Left forelimb (tissue), 1 donor: ENCODE results near the gene TRIM32.

ENCODE experiments used
- DNase-seq: peaks from one replicate; pipeline ENCODE4 v3.0.0-alpha.2; 2018; ENCODE audit warnings: low spot score

The TRIM32 gene

GRCh38 chr9:116705531-116705930 is 18.4 kb downstream of the TRIM32 start:
- no peak for DNase-seq

- no peak for DNase-seq
Observed at GRCh38 chr9:116706310-116707290, 19.5 kb downstream of the TRIM32 start.

- no peak for DNase-seq
Observed at GRCh38 chr9:116712781-116713180, 25.7 kb downstream of the TRIM32 start.

- no peak for DNase-seq
Observed at GRCh38 chr9:116713271-116713670, 26.2 kb downstream of the TRIM32 start.

GRCh38 chr9:116715751-116716150 is 28.6 kb downstream of the TRIM32 start:
- DNase-seq: no peak

GRCh38 chr9:116716438-116716837 is 29.3 kb downstream of the TRIM32 start:
- no peak for DNase-seq

- no peak for DNase-seq
Observed at GRCh38 chr9:116717150-116717549, 30.0 kb downstream of the TRIM32 start.

GRCh38 chr9:116718111-116718510 is 31.0 kb downstream of the TRIM32 start:
- DNase-seq: no peak

- DNase-seq: no peak
Observed at GRCh38 chr9:116720111-116720510, 33.0 kb downstream of the TRIM32 start.

- DNase-seq: no peak
Observed at GRCh38 chr9:116721411-116721810, 34.3 kb downstream of the TRIM32 start.

- DNase-seq: no peak
Observed at GRCh38 chr9:116721944-116722343, 34.8 kb downstream of the TRIM32 start.

GRCh38 chr9:116724123-116724522 is 37.0 kb downstream of the TRIM32 start:
- no peak for DNase-seq

GRCh38 chr9:116726602-116727001 is 39.5 kb downstream of the TRIM32 start:
- no peak for DNase-seq

GRCh38 chr9:116733010-116733641 is 46.0 kb downstream of the TRIM32 start:
- no peak for DNase-seq

- no peak for DNase-seq
Observed at GRCh38 chr9:116736399-116737151, 49.5 kb downstream of the TRIM32 start.

GRCh38 chr9:116737152-116737546 is 50.0 kb downstream of the TRIM32 start:
- DNase-seq: peak; percentile 78

GRCh38 chr9:116741086-116741740 is 54.1 kb downstream of the TRIM32 start:
- DNase-seq: no peak

GRCh38 chr9:116741742-116742141 is 54.6 kb downstream of the TRIM32 start:
- DNase-seq: no peak

- DNase-seq: no peak
Observed at GRCh38 chr9:116749176-116749575, 62.1 kb downstream of the TRIM32 start.

GRCh38 chr9:116749772-116750171 is 62.7 kb downstream of the TRIM32 start:
- DNase-seq: no peak

- no peak for DNase-seq
Observed at GRCh38 chr9:116750510-116750909, 63.4 kb downstream of the TRIM32 start.
